C4-2B (cell line): ENCODE results near the gene SETD2.

Experiments
- CTCF ChIP-seq: fragments of 450-650 bp; conservative IDR thresholded peaks from 2 replicates; pipeline ENCODE4 v1.5.1; 2017; ENCODE audit warnings: mild to moderate bottlenecking
- ZFX ChIP-seq: fragments of 450-650 bp; IDR thresholded peaks from 2 replicates; pipeline ENCODE4 v1.6.1; 2017

- TF ChIP-seq CTCF (no peak), ZFX (no peak)
Measured at GRCh38 chr3:47123857-47124256, 40.1 kb downstream of the SETD2 start.
